Activated naive CD4-positive, alpha-beta T cell treated with anti-CD3 and anti-CD28 coated beads, Interleukin-2, amount 50 U/mL, for 24 hours (primary cell): ENCODE measurements around the gene BLMH.
A peak's percentile ranks its signal among the peaks of the same experiment; 100 is the strongest.

Experiments
- H3K27ac Mint-ChIP-seq: one replicate; pipeline ENCODE4 v1.8.0; 2021; ENCODE audit warnings: mild to moderate bottlenecking, mixed read lengths
- H3K27me3 Mint-ChIP-seq: one replicate; pipeline ENCODE4 v1.8.0; 2021; ENCODE audit warnings: mixed read lengths
- H3K36me3 Mint-ChIP-seq: one replicate; pipeline ENCODE4 v1.8.0; 2021; ENCODE audit warnings: mixed read lengths
- H3K4me1 Mint-ChIP-seq: one replicate; pipeline ENCODE4 v1.8.0; 2021; ENCODE audit warnings: mixed read lengths
- H3K4me3 Mint-ChIP-seq: one replicate; pipeline ENCODE4 v1.8.0; 2021; ENCODE audit warnings: mild to moderate bottlenecking, mixed read lengths
- H3K9me3 Mint-ChIP-seq: one replicate; pipeline ENCODE4 v1.8.0; 2021; ENCODE audit warnings: mixed read lengths

BLMH gene

GRCh38 chr17:30243568-30243967, 48.2 kb downstream of the BLMH start:
- H3K4me3 Mint-ChIP-seq: no peak overlapping the region
- H3K36me3 Mint-ChIP-seq: peaks cover 18% of the 10 kb centered on the region
- H3K4me1 Mint-ChIP-seq: peaks cover 3% of the 10 kb centered on the region
- H3K27ac Mint-ChIP-seq: peak overlapping the region; percentile 20
- H3K27me3 Mint-ChIP-seq: peaks cover 15% of the 10 kb centered on the region
- no peaks in the 10 kb centered on the region for H3K9me3 Mint-ChIP-seq

GRCh38 chr17:30243002-30243401, 48.7 kb downstream of the BLMH start:
- peaks cover 7% of the 10 kb centered on the region for H3K4me1 Mint-ChIP-seq
- H3K36me3 Mint-ChIP-seq: peaks cover 13% of the 10 kb centered on the region
- peaks cover 19% of the 10 kb centered on the region for H3K27me3 Mint-ChIP-seq
- no peaks in the 10 kb centered on the region for H3K9me3 Mint-ChIP-seq
- H3K27ac Mint-ChIP-seq: no peak overlapping the region
- H3K4me3 Mint-ChIP-seq: no peak overlapping the region

- Mint-ChIP-seq H3K27ac (no peak overlapping the region), H3K4me3 (no peak overlapping the region), H3K27me3 (peaks cover 22% of the 10 kb centered on the region), H3K4me1 (peaks cover 14% of the 10 kb centered on the region), H3K9me3 (no peaks in the 10 kb centered on the region), H3K36me3 (peaks cover 4% of the 10 kb centered on the region)
Measured at GRCh38 chr17:30241051-30241450, 50.7 kb downstream of the BLMH start.

GRCh38 chr17:30240177-30240576, 51.6 kb downstream of the BLMH start:
- H3K27me3 Mint-ChIP-seq: peaks cover 23% of the 10 kb centered on the region
- H3K4me3 Mint-ChIP-seq: no peak overlapping the region
- peaks cover 2% of the 10 kb centered on the region for H3K36me3 Mint-ChIP-seq
- peaks cover 16% of the 10 kb centered on the region for H3K4me1 Mint-ChIP-seq
- H3K27ac Mint-ChIP-seq: no peak overlapping the region
- H3K9me3 Mint-ChIP-seq: no peaks in the 10 kb centered on the region

GRCh38 chr17:30239089-30239462, 52.7 kb downstream of the BLMH start:
- peaks cover 21% of the 10 kb centered on the region for H3K4me1 Mint-ChIP-seq
- peaks cover 30% of the 10 kb centered on the region for H3K27me3 Mint-ChIP-seq
- no peak overlapping the region for H3K27ac Mint-ChIP-seq
- H3K36me3 Mint-ChIP-seq: peaks cover 2% of the 10 kb centered on the region
- H3K9me3 Mint-ChIP-seq: no peaks in the 10 kb centered on the region
- no peak overlapping the region for H3K4me3 Mint-ChIP-seq

GRCh38 chr17:30238387-30239088, 53.2 kb downstream of the BLMH start:
- Mint-ChIP-seq H3K9me3 (no peaks in the 10 kb centered on the region), H3K27me3 (peaks cover 35% of the 10 kb centered on the region), H3K27ac (no peak overlapping the region), H3K36me3 (peaks cover 2% of the 10 kb centered on the region), H3K4me1 (peaks cover 21% of the 10 kb centered on the region), H3K4me3 (no peak overlapping the region)

GRCh38 chr17:30238003-30238344, 53.8 kb downstream of the BLMH start:
- peaks cover 2% of the 10 kb centered on the region for H3K36me3 Mint-ChIP-seq
- H3K27me3 Mint-ChIP-seq: peaks cover 38% of the 10 kb centered on the region
- H3K4me3 Mint-ChIP-seq: no peak overlapping the region
- peaks cover 21% of the 10 kb centered on the region for H3K4me1 Mint-ChIP-seq
- H3K27ac Mint-ChIP-seq: no peak overlapping the region
- no peaks in the 10 kb centered on the region for H3K9me3 Mint-ChIP-seq

- Mint-ChIP-seq H3K4me3 (no peak overlapping the region), H3K9me3 (no peaks in the 10 kb centered on the region), H3K27me3 (peaks cover 41% of the 10 kb centered on the region), H3K36me3 (peaks cover 2% of the 10 kb centered on the region), H3K4me1 (peaks cover 21% of the 10 kb centered on the region), H3K27ac (no peak overlapping the region)
Measured at GRCh38 chr17:30237296-30238002, 54.3 kb downstream of the BLMH start.

- Mint-ChIP-seq H3K27me3 (peaks cover 40% of the 10 kb centered on the region), H3K9me3 (no peaks in the 10 kb centered on the region), H3K4me1 (peaks cover 21% of the 10 kb centered on the region), H3K36me3 (no peaks in the 10 kb centered on the region), H3K4me3 (no peak overlapping the region), H3K27ac (no peak overlapping the region)
Measured at GRCh38 chr17:30236766-30237165, 55.0 kb downstream of the BLMH start.

- Mint-ChIP-seq H3K4me1 (peaks cover 21% of the 10 kb centered on the region), H3K36me3 (no peaks in the 10 kb centered on the region), H3K9me3 (no peaks in the 10 kb centered on the region), H3K4me3 (peak overlapping the region; percentile 80), H3K27me3 (peaks cover 41% of the 10 kb centered on the region), H3K27ac (no peak overlapping the region)
Measured at GRCh38 chr17:30236297-30236624, 55.5 kb downstream of the BLMH start.

GRCh38 chr17:30235386-30236296, 56.1 kb downstream of the BLMH start, which contains the start of gene SLC6A4:
Gene SLC6A4 (minus strand): TSS chr17:30235697. CDS start chr17:30221958, 13,739 bp downstream.
- peaks cover 39% of the 10 kb centered on the region for H3K27me3 Mint-ChIP-seq
- H3K9me3 Mint-ChIP-seq: no peaks in the 10 kb centered on the region
- H3K4me1 Mint-ChIP-seq: peaks cover 21% of the 10 kb centered on the region
- no peak within 1 kb of the TSS for H3K27ac Mint-ChIP-seq
- no peaks in the 10 kb centered on the region for H3K36me3 Mint-ChIP-seq
- peak within 1 kb of the TSS; percentile 80 for H3K4me3 Mint-ChIP-seq

- H3K4me3 Mint-ChIP-seq: peak overlapping the region; percentile 74
- H3K9me3 Mint-ChIP-seq: no peaks in the 10 kb centered on the region
- no peak overlapping the region for H3K27ac Mint-ChIP-seq
- peaks cover 40% of the 10 kb centered on the region for H3K27me3 Mint-ChIP-seq
- H3K36me3 Mint-ChIP-seq: no peaks in the 10 kb centered on the region
- H3K4me1 Mint-ChIP-seq: peaks cover 21% of the 10 kb centered on the region
Measured at GRCh38 chr17:30234964-30235363, 56.8 kb downstream of the BLMH start.

- Mint-ChIP-seq H3K4me1 (peaks cover 21% of the 10 kb centered on the region), H3K27ac (no peak overlapping the region), H3K9me3 (no peaks in the 10 kb centered on the region), H3K4me3 (no peak overlapping the region), H3K36me3 (no peaks in the 10 kb centered on the region), H3K27me3 (peaks cover 34% of the 10 kb centered on the region)
Measured at GRCh38 chr17:30234296-30234695, 57.4 kb downstream of the BLMH start.

- H3K4me3 Mint-ChIP-seq: no peak overlapping the region
Measured at GRCh38 chr17:30232824-30233427, 58.8 kb downstream of the BLMH start.

GRCh38 chr17:30232015-30232823, 59.5 kb downstream of the BLMH start:
- no peak overlapping the region for H3K27ac Mint-ChIP-seq
- H3K9me3 Mint-ChIP-seq: no peaks in the 10 kb centered on the region
- H3K36me3 Mint-ChIP-seq: no peaks in the 10 kb centered on the region
- H3K4me3 Mint-ChIP-seq: no peak overlapping the region
- peaks cover 13% of the 10 kb centered on the region for H3K4me1 Mint-ChIP-seq
- peaks cover 25% of the 10 kb centered on the region for H3K27me3 Mint-ChIP-seq

More at GRCh38 chr17:30232824-30233427, 58.8 kb downstream of the BLMH start:
- Mint-ChIP-seq H3K27ac (no peak overlapping the region), H3K36me3 (no peaks in the 10 kb centered on the region), H3K27me3 (peaks cover 26% of the 10 kb centered on the region), H3K4me1 (peaks cover 13% of the 10 kb centered on the region), H3K9me3 (no peaks in the 10 kb centered on the region)
